Lower lobe of right lung (tissue), 2 donors: ENCODE results near the gene TM4SF5. TPM values are rescaled to one million over a fixed set of nuclear protein-coding genes. Genes with fewer than 3 reads are reported as not detected.
A peak's percentile ranks its signal among the peaks of the same experiment; 100 is the strongest.

ENCODE experiments used
- ATAC-seq, 2 donors: fragments of 200-7000 bp; cut with Tn5 transposase; one replicate each; pipeline ENCODE4 v1.9.1; 2020 to 2022; ENCODE audit warnings: mild to moderate bottlenecking in 2 of 2, moderate library complexity in 2 of 2
- DNase-seq: peaks from one replicate; pipeline ENCODE4 v3.0.0-alpha.2; 2020
- H3K27ac ChIP-seq: fragments of 200-600 bp; one replicate; pipeline ENCODE4 v1.8.0; 2022
- H3K27me3 ChIP-seq: fragments of 200-600 bp; one replicate; pipeline ENCODE4 v1.8.0; 2022; ENCODE audit warnings: low read depth
- H3K36me3 ChIP-seq: fragments of 200-600 bp; one replicate; pipeline ENCODE4 v1.8.0; 2022; ENCODE audit warnings: mild to moderate bottlenecking
- H3K4me1 ChIP-seq: fragments of 200-600 bp; one replicate; pipeline ENCODE4 v1.8.0; 2022
- H3K4me3 ChIP-seq: fragments of 200-600 bp; one replicate; pipeline ENCODE4 v1.8.0; 2022; ENCODE audit warnings: mild to moderate bottlenecking
- H3K9me3 ChIP-seq: fragments of 200-600 bp; one replicate; pipeline ENCODE4 v1.8.0; 2022
- CTCF ChIP-seq: fragments of 200-600 bp; IDR thresholded peaks from one replicate; pipeline ENCODE4 v1.8.0; 2022; ENCODE audit warnings: antibody characterized with exemption, mild to moderate bottlenecking
- intact Hi-C: fragments of 100-400 bp; cut with DNase I; formaldehyde crosslinking; loops from one replicate; pipeline ENCODE4 v1.11.0; 2022
- total RNA-seq: library from RNA; stranded (reverse); fragmentation: NEBNext Ultra II Directional; extraction: Animal tissue kit (Norgen Biotek cat#: 25700); gene quantifications from one replicate; pipeline ENCODE4 v1.2.1, GENCODE V29; 2021
- donor health status: DM: no; HTN: yes; CAD: no; lungs with severe emphysema.

TM4SF5 gene
- total RNA-seq, 1 donor from 2014 or later, result not detected

- Histone ChIP-seq H3K4me3 (no peak overlapping the region), H3K36me3 (no peaks in the 10 kb centered on the region), H3K4me1 (peaks cover 13% of the 10 kb centered on the region), H3K9me3 (no peaks in the 10 kb centered on the region), H3K27me3 (no peaks in the 10 kb centered on the region), H3K27ac (peak overlapping the region; percentile 60)
- DNase-seq (peak; percentile 64), ATAC-seq (peak; percentile 50 to 66)
- no peak for TF ChIP-seq CTCF
- intact Hi-C loops, result no loop called here
These were observed 5.5 kb upstream of the TM4SF5 start for GRCh38 chr17:4766201-4766600.

- H3K27me3 ChIP-seq, result no peaks in the 10 kb centered on the region
- peak; percentile 13 to 42 for ATAC-seq
- TF ChIP-seq CTCF, result no peak
- H3K9me3 ChIP-seq, result no peaks in the 10 kb centered on the region
- intact Hi-C loops, result no loop called here
- DNase-seq, result no peak
- peaks cover 17% of the 10 kb centered on the region for H3K4me1 ChIP-seq
- no peaks in the 10 kb centered on the region for H3K36me3 ChIP-seq
- H3K27ac ChIP-seq, result peak overlapping the region; percentile 60
- H3K4me3 ChIP-seq, result no peak overlapping the region
These were observed 5.0 kb upstream of the TM4SF5 start for GRCh38 chr17:4766723-4767122.

GRCh38 chr17:4768298-4768697 is 3.4 kb upstream of the TM4SF5 start:
- Histone ChIP-seq H3K27me3 (no peaks in the 10 kb centered on the region), H3K36me3 (no peaks in the 10 kb centered on the region), H3K4me3 (no peak overlapping the region), H3K4me1 (peaks cover 17% of the 10 kb centered on the region), H3K27ac (no peak overlapping the region), H3K9me3 (no peaks in the 10 kb centered on the region)
- intact Hi-C loops, result no loop called here
- ATAC-seq (peak; percentile 17 to 30), DNase-seq (no peak)
- TF ChIP-seq CTCF, result no peak

- Histone ChIP-seq H3K4me3 (no peak overlapping the region), H3K9me3 (no peaks in the 10 kb centered on the region), H3K27ac (no peak overlapping the region), H3K36me3 (no peaks in the 10 kb centered on the region), H3K27me3 (no peaks in the 10 kb centered on the region), H3K4me1 (peaks cover 9% of the 10 kb centered on the region)
- DNase-seq (no peak), ATAC-seq (no peak)
- intact Hi-C loops, result no loop called here
- no peak for TF ChIP-seq CTCF
These were observed 2.1 kb upstream of the TM4SF5 start for GRCh38 chr17:4769628-4770027.

- H3K9me3 ChIP-seq, result no peaks in the 10 kb centered on the region
- no peak overlapping the region for H3K4me3 ChIP-seq
- no peaks in the 10 kb centered on the region for H3K36me3 ChIP-seq
- peaks cover 9% of the 10 kb centered on the region for H3K4me1 ChIP-seq
- DNase-seq (no peak), ATAC-seq (no peak)
- no peaks in the 10 kb centered on the region for H3K27me3 ChIP-seq
- H3K27ac ChIP-seq, result no peak overlapping the region
- intact Hi-C loops, result no loop called here
- TF ChIP-seq CTCF, result no peak
These were observed 538 bp downstream of the TM4SF5 start for GRCh38 chr17:4772235-4772613.
